HG02938 (cell line): ENCODE data around the gene TRAP1.

Source experiments
- ATAC-seq: cut with Tn5 transposase; IDR thresholded peaks from one replicate; pipeline ENCODE4 v1.9.1; 2021; ENCODE audit warnings: mild to moderate bottlenecking, moderate library complexity; ENCODE audit not compliant: unreplicated experiment

TRAP1 gene

DNA sequence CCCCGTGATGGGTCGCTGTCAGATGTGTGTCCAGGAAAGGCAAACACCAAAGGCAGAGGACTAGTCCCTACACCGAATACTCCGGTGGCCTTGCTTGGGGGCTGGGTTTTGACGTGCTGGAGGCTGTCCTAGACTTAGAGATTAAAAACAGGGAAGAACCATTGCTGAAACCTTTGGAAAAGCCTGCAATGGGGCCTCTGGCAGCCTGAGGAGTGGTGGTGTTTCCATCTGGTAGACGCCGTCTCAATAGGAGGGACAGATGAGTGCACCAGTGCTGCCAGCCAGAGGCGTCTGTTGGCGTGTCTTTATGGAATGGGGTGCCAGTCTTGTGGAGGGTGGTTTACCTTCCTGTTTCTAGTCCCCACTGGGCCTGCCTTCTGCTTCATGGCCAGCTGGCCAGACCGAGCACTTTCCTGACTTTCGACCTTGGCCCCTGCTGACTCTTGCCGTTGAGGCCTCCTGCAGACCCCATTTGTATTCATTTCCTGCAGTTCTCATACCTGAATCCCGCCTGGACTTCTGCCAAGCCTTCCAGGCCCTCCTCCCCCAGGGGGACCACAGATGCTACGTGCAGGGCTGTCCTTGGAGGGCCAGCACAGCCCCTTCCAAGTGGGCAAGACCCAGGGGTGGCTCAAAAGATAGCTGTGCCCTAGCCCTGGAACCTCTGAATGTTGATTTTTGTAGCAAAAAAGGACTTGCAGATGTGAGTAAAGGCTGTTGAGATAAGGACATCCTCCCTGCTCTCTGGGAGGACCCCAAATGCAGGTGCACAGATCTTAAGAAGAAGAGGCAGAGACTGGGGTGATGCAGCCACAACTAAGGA lies 64.7 kb downstream of the TRAP1 start:
- ATAC-seq = no peak

DNA sequence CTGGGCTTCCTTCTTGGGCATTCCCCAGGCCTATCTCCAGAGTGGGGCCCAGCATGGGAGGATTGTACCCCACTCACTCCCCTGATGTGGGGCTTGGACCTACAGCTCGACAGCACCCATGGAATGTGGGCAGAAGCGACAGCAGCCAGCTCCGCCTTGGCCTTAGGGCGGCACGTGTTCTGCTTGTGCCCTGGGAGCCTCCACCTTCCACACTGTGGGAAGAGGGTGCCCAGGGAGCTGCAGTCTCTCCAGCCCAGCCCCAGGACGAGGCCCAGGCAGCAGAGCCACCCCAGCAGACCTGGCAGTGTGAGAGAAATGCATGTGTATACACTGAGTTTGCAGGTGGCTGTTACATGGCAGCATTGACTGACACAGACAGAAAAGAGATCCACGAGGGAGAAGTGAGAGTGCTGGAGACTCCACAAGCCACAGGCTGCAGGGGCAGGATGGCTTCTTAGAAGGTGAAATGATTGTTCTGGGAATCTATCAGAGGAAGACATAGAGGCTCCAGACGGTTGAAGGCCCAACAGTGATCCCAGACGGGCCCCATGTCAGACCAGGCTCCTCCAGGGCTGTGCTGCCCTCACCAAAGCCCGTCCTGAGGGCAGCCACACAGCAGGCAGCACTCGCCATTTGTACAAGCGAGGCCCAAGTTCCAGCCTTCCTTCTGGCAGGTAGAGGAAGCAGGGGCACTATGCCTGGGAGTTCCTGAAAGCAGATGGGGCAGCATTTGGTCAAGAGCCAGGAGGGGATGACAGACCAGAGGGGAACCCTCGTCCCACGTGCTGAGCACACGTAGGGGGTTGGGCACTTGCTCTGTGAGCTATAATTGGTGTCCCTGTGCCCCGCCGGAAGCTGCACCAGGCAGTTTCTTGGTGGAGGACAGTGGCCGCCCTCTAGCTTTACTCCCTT lies 65.6 kb downstream of the TRAP1 start:
- ATAC-seq = no peak

DNA sequence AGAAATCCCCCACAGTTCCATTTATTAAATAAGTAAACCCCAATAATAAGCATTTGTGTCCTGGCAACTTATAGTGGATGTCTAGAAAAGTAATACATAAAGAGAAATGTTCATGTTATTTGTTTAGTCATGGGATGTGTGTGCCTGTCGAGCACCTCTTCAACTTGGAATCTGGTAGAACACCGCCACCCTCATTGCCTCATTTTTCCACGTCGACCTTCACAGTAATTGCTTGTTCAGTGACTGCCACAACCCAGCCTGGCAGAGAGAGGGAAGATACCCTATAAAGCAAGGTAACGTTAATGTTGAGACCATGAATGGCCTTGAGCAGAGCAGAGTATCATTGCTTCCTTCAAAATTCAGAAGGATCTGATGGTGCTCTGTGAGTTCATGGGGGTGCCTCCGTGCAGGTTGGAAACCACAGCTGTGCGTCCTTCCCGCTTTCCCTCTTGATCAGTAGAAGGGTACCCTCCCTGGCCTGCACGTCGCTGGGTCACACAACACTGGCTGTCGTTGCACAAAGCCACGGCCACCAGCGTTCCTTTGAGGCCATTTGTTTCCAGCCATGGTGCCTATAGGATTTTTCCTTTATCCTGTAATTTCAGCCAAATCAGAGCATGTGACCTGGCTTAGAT lies 66.6 kb downstream of the TRAP1 start:
- ATAC-seq = no peak

DNA sequence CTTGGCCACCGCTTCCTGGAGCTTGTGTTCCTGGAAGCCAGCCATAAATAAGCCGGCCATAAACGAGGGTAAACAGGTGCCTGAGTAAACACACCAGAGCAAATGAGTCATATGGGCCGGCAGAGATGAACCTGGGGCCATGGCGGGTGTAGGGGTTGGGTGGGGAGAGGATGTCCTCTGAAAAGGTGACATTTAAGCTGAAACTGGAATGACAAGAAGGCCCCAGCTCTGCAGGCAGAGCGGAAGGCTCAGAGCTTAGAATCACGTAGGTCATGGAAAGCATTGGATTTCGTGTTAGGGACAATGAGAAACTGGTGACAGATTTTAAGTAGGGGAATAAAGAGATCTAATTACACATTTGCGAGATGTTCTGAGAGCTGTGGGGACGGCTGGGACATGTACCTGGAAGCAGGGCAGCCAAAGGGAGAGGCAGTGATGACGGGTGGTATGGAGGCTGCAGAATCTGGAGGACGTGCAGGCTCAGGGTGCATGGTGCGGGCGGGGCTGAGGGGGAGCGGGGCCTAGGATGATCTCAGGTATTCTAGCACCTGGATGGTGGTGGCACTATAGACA lies 70.9 kb downstream of the TRAP1 start:
- no peak for ATAC-seq

DNA sequence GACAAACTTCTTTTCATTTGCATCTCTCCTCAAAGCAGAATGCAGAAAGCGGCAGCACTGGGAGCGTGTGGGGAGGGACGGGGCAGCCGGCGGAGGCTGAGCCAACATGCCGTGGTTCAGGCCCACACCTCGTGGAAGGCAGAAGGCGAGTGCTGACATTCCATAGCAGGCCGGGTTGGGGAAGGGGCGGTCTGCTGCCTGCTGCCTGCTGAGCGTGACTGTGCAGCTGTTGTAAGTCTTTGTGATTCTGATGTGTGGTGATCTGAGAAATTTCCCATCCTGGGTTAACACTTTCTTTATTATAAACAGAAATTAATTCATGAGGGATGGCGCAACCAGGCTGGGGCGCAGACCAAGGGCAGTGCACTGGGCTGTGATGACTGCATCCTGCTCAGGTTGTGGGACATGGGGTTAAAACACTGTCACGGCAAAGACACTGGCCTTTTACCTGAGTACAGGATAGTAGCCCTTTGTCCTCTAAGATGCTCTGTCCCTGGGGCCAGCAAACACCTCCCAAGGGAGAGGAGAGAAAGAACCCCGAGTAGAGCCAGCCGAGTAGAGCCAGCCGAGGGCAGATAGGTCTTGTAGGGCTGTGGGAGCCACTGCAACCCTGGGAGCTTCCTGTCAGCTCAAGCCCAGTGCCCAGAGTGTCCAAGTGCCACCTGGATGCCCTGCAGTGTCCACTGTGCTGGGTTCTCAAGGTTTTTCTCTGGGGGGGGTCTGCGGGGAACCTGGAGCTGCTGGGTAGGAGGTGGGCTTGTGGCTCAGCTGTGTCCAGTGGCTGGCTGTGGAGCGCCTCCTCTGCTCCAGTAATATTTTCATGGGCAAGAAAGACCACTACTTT lies 71.6 kb downstream of the TRAP1 start:
- no peak for ATAC-seq

DNA sequence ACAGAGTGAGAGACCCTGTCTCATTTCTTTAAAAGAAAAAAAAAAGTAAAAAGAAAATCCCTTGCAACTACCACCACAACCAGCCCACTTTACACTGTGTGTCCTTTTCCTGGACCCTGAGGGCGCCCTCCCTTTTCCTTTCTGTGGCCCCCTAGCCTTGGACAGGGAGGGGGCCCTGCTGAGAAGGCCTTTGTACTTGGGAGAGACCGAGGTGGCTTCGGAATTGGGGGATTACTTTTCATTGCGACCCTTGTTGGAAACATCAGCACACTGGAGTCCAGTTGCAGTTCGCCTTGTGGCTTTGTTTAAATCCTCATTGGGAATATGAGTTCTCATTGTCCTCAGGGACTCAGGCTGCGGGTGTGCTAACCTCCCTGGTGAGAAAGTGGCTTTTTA lies 72.2 kb downstream of the TRAP1 start:
- ATAC-seq = no peak

DNA sequence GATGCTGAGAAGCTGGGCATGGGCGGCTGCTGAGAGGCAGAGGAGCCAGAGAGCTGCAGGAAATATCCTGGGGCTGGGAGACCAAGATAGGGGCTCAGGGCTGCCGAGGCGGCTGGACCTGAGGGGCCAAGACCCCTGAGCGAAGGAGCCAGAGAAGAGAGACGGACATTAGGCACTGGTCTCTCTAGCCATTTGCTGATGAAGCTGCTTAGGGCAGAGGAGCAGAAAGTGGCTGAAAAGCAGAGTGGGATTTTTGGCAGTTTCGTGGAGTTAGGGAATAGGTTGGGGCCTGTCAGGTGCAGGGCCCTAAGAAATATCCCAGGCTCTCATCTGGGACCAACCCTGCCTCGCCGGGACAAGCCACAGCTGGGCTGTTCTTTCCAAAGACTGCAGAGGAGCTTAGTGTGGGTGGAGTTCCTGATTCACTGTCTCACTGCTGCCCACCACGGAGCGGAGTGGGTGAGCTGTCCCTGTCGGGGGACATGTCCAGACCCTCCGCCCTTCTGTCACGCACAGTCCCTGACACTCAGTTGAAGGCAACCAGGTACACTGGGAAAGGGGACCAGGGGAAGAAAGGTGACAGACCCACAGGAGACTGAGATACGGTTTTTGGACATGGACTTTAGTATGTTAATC lies 74.1 kb downstream of the TRAP1 start:
- no peak for ATAC-seq

DNA sequence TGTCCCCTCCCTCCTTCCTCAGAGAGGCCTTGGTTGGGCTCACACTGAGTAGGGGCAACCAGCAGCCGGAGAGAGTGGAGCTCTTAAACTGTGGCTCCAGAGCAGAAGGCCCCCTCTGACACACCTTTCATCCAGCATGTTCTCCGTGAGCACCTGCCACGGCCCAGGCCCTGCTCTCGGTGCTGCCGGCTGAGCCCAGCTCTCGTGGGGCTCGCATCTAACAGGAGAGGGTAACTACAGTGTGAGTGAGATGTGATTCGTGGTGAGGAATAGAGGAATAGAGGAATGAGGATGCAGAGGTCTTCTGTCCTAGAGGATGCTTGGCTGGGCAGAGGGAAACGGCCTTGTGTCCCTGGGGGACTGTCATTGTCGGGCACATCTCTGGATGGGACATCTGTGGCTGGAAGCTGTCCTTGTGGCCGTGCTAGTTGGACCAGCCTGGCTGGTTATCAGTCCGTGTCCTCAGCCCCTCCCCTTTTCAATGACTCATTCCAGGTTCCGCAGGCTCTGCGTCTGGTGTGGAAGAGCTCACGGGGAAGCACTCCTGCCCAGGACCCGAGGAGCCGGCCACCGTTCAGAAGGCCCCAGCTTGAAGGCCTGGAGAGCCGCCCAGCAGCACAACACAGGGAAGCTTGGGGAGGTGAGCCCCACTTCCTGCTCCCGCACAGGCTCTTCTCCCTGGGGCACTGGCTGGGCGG lies 74.8 kb downstream of the TRAP1 start:
- no peak for ATAC-seq

DNA sequence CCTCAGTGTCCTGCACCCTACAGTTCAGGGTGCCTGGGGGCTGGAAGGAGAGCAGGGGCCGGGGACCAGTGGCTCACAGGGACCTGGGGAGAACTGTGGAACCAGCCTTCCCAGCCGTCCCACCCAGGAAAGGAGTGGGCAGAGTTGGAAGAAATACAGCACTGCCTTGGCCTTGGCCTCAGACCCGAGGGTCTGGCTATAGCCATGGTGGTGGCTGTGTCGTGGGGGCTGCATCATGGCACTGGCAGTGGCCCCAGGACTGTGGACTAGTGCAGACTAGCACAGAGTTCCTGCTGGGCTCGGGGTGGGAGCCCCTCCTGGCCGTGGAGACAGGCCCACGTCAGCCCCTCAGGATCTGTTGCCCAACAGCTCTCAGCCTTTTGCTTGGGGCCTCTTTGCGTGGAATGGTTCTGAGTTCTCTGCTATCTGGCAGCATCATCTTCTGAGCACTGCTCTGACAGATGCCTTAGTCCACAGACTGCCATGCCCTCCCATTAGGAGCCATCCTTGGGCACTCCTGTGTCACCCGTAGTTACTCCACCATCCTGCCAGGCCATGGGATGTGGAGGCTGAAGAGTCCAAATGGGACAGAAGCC lies 75.4 kb downstream of the TRAP1 start:
- no peak for ATAC-seq

DNA sequence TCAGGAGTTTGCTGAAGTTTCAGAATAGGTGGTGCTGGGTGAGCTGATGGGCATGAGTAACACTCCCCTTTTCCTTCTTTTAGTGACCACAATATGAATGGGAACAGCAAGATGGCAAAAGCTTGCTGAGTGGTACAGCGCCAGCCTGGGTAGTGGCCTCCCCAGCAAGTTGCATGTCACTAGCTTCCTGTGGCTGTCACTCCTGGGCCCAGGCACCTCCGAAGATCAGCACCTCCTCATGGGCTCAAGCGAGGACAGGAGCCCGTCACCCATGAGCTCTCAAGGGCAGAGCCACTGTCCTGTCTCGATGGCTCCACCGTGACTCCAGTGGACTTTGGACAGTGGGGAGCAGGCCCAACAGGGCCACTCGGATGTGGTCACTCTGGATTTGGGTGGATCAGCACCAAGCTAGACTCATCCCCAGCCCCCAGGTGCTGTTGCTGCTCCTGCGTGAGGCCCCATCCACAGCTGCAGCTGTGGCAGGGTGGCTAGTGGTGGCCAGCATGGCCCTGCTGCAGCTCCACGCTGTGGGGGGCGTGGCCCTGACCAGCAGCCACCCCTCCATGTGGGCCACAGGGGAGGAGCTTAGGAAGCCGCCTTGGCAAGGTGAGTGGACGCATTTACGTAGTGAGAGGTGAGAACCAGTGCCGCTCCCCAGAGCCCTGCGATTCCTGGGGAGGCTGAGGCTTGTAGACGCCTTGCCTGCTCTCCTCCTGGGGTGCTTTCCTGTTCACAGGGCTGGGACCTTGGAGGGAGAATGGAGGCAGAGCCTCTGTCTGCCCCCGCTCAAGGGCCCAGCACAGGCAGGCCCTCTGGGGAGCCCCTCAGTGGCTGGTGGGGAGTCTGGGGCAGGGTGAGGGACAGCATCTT lies 76.5 kb downstream of the TRAP1 start:
- no peak for ATAC-seq

DNA sequence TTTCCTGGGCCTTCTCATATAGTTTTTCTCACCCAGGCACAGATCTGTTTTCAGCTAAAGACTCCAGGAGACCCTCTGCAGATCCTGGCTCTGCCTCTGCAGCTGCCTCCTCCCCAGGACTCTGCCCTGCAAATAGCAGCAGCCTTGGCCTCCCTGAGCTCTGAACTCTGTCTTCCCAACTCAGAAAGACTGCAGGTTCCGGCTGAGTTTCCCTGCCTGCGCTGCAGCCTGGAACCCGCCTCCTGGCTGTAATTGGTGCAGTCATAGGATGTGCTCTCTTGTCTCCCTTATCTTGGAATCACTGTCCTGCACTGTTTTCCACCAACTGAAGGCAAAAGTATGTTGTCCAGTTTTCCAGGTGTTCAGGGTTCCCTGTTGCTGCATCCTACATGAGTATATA lies 77.1 kb downstream of the TRAP1 start:
- ATAC-seq = no peak

DNA sequence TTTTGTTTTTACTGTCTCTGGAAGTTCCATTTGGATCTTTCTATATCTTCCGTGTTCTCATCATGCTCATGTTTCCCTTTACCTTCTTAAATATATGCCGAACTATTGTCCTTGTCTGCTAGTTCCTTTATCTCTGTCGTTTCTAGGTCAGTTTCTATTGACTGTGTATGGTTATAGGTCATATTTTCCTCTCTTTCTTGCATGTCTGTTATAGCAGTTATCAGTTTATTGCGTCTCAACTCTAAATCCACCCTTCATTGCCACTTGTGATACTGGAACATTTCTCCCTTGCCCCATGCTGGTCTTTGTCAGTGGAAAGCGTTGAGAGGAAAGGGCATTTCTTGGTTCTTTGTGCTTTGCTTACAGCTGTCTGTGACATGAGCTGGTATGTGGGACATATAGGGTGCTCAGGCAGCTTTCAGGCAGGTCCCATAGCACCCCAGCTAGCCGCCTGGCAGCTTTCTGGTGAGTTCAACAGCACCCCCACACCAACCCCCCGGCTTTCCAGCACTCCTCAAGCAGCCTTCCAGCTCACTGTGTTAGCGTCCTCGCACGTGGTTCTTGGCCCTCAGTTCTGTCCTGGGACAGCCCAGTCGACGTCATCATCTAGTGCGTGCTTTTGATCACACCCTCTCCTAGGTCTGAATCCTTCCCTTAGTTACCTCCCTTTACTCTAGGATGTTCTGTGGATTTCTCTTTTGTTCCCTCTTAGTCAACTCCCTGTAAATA lies 78.2 kb downstream of the TRAP1 start:
- no peak for ATAC-seq

DNA sequence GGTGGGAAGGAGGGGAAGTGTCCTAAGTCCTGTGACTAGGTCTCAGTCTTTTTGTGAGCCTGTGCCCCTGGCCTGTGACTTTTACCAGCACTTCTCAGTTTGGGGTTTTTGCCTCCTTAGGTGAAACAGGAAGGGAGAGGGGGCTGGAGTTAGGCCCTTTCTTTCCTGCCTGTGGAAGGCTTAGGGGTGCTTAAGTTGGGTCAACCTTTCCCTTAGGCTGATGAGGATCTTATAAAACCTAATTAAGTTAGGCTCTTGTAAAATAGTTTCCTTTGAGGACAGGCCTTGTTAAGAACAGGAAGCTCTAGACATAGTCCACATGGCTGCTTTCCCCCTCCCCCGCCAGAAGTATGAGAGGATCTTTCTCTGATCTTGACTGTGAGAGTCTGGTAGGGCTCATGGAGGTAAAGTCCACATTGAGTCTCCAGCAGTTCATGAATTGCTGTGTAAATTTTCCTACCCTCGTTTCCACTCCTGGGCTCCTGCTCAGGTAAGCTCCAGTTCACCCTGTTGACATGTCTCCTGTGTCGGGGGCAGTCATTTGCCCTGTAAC lies 79.9 kb downstream of the TRAP1 start:
- ATAC-seq = no peak

DNA sequence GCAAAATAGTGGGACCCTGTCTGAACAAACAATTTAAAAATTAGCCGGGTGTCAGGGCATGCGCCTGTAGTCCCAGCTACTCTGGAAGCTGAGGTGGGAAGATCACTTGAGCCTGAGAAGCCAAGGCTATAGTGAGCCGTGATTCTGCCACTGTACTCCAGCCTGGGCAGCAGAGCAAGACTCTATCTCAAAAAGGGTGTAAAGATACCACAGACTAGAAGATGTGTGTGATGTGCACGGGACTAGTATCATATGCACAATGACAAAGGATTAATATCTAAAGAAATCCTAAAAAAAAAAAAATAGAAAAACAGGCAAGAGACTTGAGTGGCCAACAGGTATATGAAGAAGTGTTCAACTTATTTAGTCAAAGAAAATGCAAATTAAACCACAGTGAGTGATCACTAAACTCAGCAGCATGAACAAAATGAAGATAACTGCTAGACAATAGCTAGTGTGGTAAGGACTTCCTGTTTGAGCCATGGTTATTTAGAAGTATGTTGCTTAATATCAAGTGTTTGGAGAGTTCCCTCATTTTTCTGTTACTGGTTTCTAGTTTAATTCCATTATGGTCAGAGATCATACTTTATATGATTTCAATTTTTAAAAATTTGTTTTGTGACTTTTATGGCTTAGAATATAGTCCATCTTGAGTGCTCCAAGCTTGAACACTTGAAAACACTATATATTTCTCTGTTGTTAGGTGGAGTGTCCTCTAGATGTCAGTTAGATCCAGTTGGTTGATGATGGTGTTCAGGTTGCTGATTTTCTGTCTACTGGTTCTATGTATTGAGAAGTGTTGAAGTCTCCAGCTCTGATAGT lies 91.2 kb downstream of the TRAP1 start:
- no peak for ATAC-seq

DNA sequence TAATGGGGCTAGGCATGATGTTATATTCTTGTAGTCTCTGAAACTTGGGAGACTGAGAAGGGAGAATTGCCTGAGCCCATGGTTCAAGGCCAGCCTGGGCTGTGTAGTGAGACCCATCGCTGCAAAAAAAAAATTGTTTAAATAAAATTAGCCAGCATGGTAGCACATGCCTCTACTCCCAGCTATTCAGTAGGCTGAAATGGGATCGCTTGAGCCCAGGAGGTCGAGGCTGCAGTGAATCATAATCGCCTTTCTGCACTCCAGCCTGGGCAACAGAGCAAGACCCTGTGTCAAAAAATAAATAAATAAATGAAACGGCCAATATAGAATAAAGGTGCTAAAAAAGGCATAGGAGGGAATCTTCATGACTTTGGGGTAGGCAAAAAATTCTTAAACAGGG lies 92.0 kb downstream of the TRAP1 start:
- no peak for ATAC-seq

DNA sequence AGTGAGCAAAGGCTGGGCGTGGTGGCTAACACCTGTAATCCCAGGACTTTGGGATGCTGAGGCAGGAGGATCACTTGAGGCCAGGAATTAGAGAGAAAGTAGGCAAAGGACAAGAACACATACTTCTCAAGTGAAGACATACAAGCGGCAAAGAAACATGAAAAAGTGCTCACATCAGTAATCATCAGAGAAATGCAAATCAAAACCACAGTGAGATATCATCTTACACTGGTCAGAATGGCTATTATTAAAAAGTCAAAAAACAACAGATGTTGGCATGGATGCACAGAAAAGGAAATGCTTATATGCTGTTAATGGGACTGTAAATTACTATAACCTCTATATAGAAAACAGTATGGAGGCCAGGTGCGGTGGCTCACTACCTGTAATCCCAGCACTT lies 93.7 kb downstream of the TRAP1 start:
- ATAC-seq = no peak
